ENCODE measurements around the gene HPSE2.

DNA sequence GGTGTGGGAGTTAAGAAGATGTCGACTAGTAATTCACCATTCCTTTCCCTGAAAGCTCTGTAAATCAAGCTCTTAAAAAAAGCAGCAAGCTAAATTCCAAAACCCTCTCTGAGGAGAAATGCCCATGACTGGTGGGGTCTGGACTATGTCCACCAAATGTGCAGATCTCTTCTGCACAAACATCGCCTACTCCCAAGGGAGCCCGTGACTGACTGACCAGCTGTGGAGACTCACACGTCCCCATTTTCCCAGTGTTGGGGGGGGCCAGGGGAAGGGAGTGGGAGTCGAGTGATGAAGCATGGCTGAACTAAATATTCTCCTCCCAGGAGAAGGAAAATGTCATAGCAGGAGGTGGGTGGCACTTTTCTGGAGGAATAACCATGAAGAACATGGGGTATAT, 624.8 kb downstream of the HPSE2 start:
- TF ChIP-seq, protein P1, sequence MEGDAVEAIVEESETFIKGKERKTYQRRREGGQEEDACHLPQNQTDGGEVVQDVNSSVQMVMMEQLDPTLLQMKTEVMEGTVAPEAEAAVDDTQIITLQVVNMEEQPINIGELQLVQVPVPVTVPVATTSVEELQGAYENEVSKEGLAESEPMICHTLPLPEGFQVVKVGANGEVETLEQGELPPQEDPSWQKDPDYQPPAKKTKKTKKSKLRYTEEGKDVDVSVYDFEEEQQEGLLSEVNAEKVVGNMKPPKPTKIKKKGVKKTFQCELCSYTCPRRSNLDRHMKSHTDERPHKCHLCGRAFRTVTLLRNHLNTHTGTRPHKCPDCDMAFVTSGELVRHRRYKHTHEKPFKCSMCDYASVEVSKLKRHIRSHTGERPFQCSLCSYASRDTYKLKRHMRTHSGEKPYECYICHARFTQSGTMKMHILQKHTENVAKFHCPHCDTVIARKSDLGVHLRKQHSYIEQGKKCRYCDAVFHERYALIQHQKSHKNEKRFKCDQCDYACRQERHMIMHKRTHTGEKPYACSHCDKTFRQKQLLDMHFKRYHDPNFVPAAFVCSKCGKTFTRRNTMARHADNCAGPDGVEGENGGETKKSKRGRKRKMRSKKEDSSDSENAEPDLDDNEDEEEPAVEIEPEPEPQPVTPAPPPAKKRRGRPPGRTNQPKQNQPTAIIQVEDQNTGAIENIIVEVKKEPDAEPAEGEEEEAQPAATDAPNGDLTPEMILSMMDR (IDR thresholded peaks at IDR 0.05), result no peak
- TF ChIP-seq POLR2A (IDR thresholded peaks at IDR 0.05), result no peak

All from vagina (tissue), 2 donors.